Erythroblast (primary cell): Measurements from ENCODE around the gene ADAMTSL4.
"Not testable (repeated sequence)": the region's sequence is repeated elsewhere in the genome, so short reads cannot be mapped to it uniquely, and the experiment has no call there.

Experiments used
- GATA1 ChIP-seq: IDR thresholded peaks from 2 replicates; pipeline ENCODE4 v1.6.1; 2011; ENCODE audit warnings: low read depth, mild to moderate bottlenecking, control low read depth, low read length, moderate library complexity
- POLR2A ChIP-seq: IDR thresholded peaks from 2 replicates; pipeline ENCODE4 v1.6.1; 2011; ENCODE audit warnings: mild to moderate bottlenecking, low read length

DNA sequence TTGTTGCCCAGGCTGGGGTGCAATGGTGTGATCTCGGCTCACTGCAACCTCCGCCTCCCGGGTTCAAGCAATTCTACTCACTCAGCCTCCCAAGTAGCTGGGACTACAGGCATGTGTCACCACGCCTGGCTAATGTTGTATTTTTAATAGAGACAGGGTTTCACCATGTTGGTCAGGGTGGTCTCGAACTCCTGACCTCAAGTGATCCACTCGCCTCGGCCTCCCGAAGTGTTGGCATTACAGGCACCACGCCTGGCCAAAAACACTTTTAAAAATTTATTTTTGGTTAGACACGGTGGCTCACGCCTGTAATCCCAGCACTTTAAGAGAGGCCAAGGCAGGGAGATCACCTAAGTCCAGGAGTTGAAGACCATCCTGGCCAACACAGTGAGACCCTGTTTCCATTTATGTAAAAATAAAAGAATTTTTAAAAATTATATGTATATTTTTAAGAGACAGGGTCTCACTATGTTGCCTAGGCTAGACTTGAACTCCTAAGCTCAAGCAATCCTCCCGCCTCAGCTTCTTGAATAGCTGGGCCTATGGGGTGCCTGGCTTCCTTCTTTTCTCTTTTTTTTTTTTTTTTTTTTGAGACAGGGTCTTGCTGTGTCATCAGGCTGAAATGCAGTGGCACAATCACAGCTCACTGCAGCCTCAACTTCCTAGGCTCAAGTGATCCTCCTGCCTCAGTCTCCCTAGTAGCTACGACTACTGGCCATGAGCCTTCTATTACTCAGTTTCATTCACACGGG is 16.2 kb downstream of the ADAMTSL4 start:
- TF ChIP-seq POLR2A, GATA1: not testable (repeated sequence)
